Fibroblast of skin of abdomen (primary cell): ENCODE data around the gene WDR64.
A peak's percentile ranks its signal among the peaks of the same experiment; 100 is the strongest.
"Not testable (repeated sequence)": the region's sequence is repeated elsewhere in the genome, so short reads cannot be mapped to it uniquely, and the experiment has no call there.

Experiments
- DNase-seq: peaks from one replicate; pipeline ENCODE4 v3.0.0-alpha.2; 2013

Gene WDR64

DNA sequence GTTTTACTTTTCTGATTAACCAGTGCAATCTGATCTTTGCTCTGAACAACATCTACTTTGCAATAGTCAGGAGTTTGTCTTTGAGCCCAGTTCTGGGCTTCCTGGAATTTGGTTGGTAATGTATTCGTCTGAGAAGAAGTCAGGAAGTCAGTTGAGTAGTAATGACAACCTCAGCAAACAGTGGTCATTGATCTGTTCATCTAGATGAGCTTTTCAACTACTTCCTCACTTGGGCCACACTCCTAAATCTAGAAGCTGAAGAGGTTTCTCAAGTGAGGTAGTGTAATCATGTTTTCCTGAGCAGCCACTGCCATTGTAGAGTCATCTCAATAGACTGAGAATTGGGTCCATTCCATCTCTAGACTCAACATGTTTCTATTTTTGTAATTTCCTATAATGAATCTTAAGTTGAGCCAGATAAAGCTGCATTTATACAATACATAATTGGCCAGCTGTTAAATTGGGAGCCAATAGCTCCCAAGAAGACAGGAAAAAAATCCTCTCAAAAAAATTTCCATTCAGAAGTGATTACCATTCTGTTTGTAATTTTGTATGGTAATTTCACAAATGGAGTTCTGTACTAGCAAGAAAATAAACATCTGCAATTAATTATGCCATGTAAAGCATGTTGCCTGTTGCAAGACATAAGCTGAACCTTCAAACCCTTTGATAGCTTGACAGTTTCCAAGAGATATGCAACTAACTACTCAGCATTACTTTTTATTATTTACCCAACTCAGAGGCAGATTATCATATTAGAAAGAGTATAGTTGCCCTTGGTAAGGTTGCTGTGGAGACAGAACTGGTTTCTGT lies 49.6 kb downstream of the WDR64 start:
- DNase-seq = no peak

- peak; percentile 21 for DNase-seq
Measured at GRCh38 chr1:241702442-241703373, 50.6 kb downstream of the WDR64 start.

GRCh38 chr1:241703739-241704138 lies 51.7 kb downstream of the WDR64 start:
- DNase-seq = not testable (repeated sequence)

DNA sequence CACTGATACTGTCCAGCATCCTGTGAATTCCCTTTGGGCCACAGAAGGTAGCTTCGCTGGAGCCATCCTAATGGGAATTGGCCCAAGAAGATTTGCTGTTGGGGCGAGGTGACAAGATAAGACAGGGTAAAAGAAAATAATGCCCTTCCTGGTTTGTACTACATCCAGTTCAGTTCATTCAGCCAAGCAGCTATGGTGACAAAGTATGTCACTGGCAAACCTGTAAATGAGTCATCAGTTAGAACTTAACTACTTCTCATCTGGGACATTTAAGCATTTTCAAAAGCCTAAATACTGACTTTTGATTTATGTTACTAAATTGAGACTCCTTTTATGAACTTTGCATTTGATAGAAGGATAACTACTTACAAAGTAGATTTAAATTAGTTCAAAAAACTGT lies 54.2 kb downstream of the WDR64 start:
- DNase-seq = no peak

DNA sequence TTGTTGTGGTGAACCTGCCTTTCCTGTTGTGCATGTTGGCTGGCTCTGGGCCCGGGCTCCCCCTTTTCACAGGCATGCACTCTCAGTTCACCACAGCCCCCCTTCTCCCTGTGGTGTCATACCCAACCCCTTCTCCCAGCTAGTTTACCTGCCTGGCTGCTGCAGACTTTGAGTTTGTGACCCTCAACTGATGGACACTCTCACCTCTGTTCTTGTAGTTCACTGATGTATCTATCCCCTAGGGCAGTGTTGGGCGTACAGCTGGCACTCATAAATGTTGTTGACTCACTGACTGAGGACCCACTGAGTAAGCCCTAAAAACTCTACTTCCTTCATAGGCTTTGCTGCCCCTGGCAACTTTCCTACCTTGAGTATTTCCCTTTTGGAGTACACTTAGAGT lies 54.9 kb downstream of the WDR64 start:
- DNase-seq = peak; percentile 56

DNA sequence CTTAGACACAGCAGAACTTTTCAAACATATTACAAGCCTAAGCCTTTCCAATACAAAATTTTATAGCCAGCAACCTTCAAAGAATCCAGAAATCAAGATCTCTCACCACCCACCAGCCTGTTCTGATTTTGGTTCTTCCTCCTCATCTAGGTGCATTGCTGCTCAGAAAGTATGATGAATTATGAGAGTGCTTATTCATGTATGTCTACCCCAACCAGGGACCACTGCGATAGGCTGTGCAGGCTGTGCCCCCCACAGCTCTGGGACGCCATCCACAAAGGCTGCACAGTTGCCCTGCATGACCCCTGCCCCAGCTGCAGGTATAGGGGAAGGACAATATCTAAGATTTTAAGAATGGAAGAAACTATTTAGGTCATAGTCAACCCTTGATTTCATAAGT lies 55.4 kb downstream of the WDR64 start:
- no peak for DNase-seq

- DNase-seq = no peak
Measured at GRCh38 chr1:241711326-241711725, 59.2 kb downstream of the WDR64 start.

DNA sequence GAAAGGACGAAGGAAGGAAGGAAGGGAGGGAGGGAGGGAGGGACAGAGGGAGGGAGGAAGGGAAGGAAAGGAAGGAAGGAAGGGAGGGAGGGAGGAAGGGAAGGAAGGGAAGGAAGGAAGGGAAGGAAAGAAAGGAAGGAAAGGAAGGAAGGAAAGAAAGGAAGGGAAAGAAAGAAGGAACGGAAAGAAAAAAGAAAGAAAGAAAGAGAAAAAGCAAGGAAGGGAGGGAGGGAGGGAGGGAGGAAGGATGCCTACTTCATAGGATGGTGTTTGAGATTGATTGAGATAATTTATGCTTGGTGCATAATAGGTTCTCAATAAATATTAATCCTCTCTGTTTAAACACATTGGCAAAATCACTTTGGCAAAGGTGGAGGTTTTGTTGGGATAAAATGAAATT lies 61.2 kb downstream of the WDR64 start:
- no peak for DNase-seq

DNA sequence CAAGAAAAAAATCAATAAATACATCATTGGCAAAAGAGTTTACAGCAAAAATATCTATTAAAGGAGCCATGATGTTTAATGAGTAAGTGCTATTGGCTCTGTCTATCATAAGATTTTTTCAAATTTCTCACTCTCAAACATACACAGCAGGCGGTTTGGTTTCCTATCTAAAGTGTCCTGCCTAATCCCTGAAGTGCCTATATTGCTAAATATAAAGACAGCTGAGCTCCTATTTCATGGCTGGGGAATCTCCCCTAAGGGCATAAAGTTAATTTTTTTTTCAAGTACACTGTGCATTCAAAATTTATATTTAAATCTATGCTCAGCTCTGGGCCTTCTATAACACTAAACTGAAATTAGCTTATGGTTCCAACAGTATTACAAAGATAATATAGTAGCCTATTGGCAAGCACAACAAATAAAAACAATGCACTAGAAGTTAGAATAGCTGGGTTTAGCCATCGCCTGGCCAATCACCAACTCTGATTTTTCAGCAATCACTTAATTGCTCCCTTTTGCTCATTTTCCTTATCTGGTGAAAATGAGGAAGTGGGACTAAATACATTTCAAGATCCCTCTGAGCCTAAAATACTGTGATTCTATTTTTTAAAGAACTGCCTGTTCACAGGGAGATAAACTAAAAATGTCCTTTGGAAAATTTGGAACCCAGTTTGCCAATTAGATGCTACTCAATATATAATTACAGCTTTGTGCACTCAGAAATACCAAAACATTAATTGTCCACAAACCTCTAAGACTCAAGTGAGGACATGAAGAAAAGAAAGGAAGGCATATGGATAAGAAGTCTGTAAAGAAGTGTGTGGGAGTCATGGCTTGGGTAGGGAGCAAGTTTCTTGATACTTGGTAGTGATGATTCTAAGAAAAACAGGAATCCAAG lies 62.5 kb downstream of the WDR64 start:
- DNase-seq = no peak

- DNase-seq = no peak
Measured at GRCh38 chr1:241715435-241715834, 63.4 kb downstream of the WDR64 start.

DNA sequence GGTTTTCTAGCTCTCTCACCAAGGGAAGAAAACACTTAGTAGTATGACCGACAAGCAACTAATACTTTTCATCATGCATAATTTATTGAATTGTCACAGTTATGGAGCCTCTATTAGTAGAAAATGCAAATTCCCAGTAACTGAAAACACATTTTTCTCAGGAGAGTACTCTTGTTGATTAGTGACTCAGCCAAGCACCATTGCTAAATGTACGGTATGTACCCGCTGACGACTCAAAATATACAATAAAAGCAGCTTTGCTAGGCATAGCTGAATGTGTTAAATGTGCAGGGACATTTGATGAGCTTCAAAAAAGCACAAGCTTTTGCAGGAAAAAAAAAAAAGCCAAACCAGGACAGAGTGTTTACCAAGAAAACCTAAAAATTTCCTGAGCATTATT lies 63.9 kb downstream of the WDR64 start:
- DNase-seq = peak; percentile 14

- no peak for DNase-seq
Measured at GRCh38 chr1:241716915-241717656, 65.0 kb downstream of the WDR64 start.

DNA sequence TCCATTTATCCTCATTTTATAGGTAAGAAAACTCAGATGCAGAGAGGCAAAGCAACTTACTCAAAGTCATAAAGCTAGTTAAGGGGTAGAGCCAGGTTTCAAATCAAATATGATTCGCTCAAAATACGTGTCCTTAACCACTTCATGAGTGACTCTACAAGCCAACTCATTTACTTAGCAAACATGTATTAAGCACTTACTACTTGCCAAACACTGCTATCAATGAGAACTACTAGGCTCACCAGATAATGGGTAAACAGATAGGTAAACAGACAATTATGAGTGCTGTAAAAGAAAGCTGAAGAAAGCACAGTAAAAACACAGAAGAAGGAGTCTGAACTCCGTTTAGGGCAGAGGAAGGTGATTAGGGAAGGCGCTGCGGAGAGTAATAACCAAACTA lies 65.9 kb downstream of the WDR64 start:
- DNase-seq = no peak

DNA sequence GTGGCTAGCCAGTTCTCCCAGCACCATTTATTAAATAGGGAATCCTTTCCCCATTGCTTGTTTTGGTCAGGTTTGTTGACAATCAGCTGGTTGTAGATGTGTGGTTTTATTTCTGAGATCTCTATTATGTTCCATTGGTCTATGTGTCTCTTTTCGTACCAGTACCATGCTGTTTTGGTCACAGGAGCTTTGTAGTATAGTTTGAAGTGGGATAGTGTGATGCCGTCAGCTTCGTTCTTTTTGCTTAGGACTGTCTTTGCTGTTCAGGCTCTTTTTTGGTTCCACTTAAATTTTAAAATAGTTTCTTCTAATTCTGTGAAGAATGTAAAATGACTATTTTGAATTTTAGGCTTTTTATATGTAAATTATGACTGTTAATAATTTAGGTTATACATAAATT lies 68.9 kb downstream of the WDR64 start:
- no peak for DNase-seq

DNA sequence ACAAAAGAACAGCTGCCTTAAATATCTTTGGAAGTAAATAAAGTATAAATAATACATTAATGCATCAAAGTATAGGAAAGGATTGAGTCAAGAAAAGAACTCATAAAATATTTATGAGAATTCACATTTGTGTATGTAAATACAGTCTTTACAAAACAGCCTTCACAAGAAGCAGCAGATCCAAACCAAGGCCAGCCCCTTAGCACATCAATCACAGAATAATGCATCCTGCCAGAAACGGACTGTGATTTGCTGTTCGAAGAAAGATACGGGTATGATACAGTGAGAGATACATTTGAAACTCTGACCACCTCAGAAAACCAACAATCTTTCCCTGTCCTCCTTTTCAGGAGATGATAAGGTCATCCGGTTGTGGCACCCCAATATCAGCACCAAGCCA lies 70.9 kb downstream of the WDR64 start:
- DNase-seq = no peak

DNA sequence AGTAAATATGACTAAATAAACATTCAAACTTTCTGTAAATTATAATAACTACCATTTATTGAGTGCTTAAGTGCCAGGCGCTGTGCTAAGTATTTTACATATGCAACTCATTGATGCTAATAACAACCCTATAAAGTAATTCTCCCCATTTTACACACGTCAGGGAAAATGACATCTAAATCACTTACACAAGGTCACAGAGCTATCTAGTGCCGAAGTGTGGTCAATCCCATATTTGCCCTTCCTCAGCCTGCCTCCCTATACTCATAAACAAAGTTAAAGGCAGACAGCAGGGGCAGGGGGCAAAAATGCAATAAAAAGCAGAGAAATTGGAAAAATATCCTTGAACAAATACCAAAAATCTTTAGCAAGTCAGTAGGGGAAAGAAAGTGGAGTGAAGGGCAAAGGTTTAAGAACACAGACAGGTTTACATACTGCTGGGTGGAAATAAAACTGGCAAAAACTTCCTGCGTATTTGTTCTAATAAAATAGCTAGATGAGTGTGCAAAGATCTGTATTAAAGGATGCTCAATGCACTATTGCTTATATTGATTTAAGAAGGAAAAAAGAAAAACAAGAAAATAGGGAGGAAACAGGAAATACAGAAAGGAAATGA lies 72.8 kb downstream of the WDR64 start:
- DNase-seq = no peak

DNA sequence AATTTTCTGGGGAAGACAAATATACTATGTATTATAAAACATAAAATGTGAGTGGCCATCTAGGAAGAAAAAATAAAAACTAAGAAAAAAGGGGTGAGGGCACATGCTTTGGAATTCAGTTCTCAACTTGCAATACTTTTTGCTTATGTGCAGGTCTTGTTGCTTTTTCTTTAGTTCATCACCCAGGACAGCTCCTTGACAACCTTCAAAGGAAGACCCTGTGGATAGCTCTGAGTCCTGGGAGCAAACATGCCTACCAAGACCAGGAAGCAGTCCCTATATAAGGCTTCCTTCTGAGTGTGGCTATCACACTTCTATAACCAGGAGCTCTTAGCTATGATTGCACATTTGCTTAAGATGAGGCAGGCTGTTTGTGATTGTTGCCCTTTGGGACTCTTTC lies 78.0 kb downstream of the WDR64 start:
- DNase-seq = no peak

- DNase-seq = no peak
Measured at GRCh38 chr1:241733899-241734298, 81.8 kb downstream of the WDR64 start.

DNA sequence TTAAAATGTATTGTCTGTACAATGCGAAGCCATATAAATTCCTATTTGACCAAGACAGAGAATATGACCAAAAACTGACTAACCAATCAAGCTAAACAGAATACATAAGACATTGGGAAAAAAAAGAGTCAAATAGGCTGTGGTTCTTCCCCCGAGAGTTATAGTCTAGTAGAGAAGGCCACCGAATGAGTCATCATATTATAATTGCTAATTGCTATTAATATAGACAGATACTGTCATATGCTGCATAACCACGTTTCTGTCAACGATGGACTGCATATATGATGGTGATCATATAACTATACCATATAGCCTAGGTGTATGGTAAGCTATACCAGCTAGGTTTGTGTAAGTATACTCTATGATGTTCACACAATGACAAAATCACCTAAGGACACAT lies 82.5 kb downstream of the WDR64 start:
- DNase-seq = no peak

GRCh38 chr1:241735493-241735926 lies 83.4 kb downstream of the WDR64 start:
- not testable (repeated sequence) for DNase-seq

DNA sequence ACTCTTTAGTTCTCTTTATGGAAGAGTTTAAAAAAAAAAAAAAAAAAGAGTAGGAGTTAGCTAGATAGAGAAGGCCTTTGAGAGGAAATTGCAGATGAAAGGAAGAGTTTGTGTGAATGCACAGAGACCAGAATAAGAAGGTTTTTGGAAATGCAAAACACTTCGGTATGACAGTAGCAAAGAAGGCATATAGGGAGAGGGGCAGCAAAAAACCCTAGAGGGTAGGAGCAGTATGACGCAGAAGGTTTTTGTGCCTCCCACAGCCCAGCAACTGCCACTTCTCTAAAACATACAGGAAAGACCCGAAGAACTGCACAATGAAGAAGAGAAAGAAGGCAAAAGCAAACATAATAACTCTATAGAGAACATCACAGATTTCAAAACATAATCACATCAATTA lies 84.3 kb downstream of the WDR64 start:
- no peak for DNase-seq
